ENCODE data around the gene PRKG1. TPM values are rescaled to one million over a fixed set of nuclear protein-coding genes. Genes with fewer than 3 reads are reported as not detected.

Gene PRKG1
- total RNA-seq, 4 donors from 2014 or later: 26.5 to 72.3 (median 58.1) TPM

DNA sequence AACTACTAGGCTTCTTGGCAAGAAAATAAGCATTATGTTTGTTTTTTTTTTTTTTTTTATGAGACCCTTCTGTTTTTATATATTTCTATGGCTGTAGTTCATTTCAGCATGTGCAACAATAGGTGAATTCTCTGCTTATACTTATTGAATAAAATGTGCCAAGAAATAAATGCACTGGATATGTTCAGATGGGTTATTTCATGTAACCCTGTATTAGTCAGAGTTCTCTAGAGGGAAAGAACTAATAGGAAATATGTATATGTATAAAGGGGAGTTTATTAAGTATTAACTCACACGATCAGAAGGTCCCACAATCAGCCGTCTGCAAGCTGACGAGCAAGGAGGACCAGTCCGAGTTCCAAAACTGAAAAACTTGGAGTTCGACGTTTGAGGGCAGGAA, 332.3 kb downstream of the PRKG1 start:
- Histone ChIP-seq H3K27me3 (no peaks in the 10 kb centered on the region), H3K4me1 (peaks cover 0 to 3% of the 10 kb centered on the region in 2 donors), H3K27ac (no peak overlapping the region), H3K4me3 (replicated peaks in 1 of 3) (no peak overlapping the region), H3K36me3 (no peaks in the 10 kb centered on the region), H3K9me3 (no peaks in the 10 kb centered on the region)
- 95 to 97% methylated on average over 6 of the region's 6 CpGs for WGBS, 2 donors
- no peak for DNase-seq
- intact Hi-C loops (cut with DNase I): no loop called here
- TF ChIP-seq POLR2A (IDR thresholded peaks at IDR 0.05): no peak
- TF ChIP-seq, protein P1, sequence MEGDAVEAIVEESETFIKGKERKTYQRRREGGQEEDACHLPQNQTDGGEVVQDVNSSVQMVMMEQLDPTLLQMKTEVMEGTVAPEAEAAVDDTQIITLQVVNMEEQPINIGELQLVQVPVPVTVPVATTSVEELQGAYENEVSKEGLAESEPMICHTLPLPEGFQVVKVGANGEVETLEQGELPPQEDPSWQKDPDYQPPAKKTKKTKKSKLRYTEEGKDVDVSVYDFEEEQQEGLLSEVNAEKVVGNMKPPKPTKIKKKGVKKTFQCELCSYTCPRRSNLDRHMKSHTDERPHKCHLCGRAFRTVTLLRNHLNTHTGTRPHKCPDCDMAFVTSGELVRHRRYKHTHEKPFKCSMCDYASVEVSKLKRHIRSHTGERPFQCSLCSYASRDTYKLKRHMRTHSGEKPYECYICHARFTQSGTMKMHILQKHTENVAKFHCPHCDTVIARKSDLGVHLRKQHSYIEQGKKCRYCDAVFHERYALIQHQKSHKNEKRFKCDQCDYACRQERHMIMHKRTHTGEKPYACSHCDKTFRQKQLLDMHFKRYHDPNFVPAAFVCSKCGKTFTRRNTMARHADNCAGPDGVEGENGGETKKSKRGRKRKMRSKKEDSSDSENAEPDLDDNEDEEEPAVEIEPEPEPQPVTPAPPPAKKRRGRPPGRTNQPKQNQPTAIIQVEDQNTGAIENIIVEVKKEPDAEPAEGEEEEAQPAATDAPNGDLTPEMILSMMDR (IDR thresholded peaks at IDR 0.05): no peak

GRCh38 chr10:51416494-51416893, 342.2 kb downstream of the PRKG1 start:
- WGBS, 2 donors: 86 to 89% methylated on average over 4 of the region's 4 CpGs
- Histone ChIP-seq H3K27me3 (no peaks in the 10 kb centered on the region), H3K27ac (no peak overlapping the region), H3K4me1 (no peaks in the 10 kb centered on the region), H3K9me3 (no peaks in the 10 kb centered on the region), H3K4me3 (replicated peaks in 1 of 3) (no peak overlapping the region), H3K36me3 (no peaks in the 10 kb centered on the region)
- TF ChIP-seq, protein P1 (IDR thresholded peaks at IDR 0.05): no peak
- TF ChIP-seq POLR2A (IDR thresholded peaks at IDR 0.05): no peak
- intact Hi-C loops (cut with DNase I): no loop called here
- DNase-seq: no peak

DNA sequence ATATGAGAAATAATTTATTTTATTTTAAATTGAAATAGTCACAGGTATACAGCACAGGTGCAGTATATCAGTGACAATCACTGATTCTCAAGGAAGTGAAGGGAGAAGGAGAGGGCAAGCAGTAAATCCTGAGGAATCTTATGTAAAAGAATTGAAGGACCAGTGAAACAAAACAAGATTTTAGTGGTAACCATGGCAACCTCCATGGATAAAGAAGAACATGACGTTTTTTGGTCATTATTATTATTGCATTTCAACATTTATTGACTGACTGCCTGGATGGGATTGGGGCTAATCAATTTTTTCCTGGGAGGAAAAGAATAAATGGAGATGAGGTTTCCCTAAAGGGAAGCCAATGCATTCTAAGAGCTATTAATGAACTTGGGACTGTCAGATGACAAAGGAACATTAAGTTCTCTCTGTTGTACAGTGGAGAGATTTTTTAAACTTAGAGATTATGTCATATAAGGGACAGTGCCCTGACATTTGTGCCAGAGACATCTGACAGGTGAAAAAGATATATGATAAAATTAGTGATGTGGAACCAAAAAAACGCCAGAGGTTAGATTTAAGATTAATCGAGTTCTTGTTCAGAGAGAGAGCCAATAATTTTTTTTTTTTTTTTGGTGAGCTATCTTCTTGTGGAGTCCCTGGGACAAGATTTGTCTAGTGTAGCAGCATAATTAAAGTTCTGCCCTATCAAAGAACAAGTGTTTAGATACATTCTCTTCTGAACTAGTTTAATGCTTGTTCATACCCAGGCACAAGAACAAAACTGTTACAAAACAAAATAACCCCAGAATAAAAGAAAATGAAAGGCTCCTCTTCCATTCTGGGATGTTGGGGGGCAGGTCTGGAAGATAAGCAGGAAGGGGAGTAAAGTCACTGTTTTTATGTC, 345.2 kb downstream of the PRKG1 start:
- WGBS, 2 donors: 80 to 81% methylated on average over 3 of the region's 3 CpGs
- intact Hi-C loops (cut with DNase I): loop anchor here (5.0 kb wide), 1 partner anchor 357 kb away; no protein-coding TSS in a partner anchor
- peaks cover 6 to 7% of the 10 kb centered on the region in 2 donors for H3K4me1 ChIP-seq
- H3K4me3 ChIP-seq (replicated peaks in 1 of 3): no peak overlapping the region
- H3K27ac ChIP-seq: no peak overlapping the region
- no peak for TF ChIP-seq POLR2A (IDR thresholded peaks at IDR 0.05)
- TF ChIP-seq, protein P1 (IDR thresholded peaks at IDR 0.05): no peak
- no peaks in the 10 kb centered on the region for H3K27me3 ChIP-seq
- no peaks in the 10 kb centered on the region for H3K9me3 ChIP-seq
- no peaks in the 10 kb centered on the region for H3K36me3 ChIP-seq
- DNase-seq: no peak

DNA sequence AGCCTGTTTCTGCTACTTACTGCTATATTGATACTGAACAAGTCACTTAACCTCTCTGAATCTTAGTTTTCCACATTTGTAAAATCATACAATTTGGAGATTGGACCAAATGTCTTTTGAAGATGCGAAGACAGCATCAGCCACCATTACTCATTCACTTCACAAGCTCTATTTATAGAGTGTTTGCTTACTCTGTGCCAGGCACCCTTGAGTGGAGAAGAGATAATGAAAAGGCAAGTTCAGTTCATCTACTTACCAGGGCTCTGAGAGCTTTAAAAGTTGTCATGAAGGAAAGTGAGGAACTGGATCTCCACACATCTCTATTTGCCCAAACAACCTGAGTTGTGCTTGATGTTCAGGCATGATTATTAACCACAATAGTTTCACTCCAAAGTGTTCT, 347.6 kb downstream of the PRKG1 start:
- Histone ChIP-seq H3K9me3 (no peaks in the 10 kb centered on the region), H3K4me1 (peaks cover 6 to 7% of the 10 kb centered on the region in 2 donors), H3K4me3 (replicated peaks in 1 of 3) (no peak overlapping the region), H3K36me3 (no peaks in the 10 kb centered on the region), H3K27ac (no peak overlapping the region), H3K27me3 (no peaks in the 10 kb centered on the region)
- no peak for TF ChIP-seq POLR2A (IDR thresholded peaks at IDR 0.05)
- TF ChIP-seq, protein P1 (IDR thresholded peaks at IDR 0.05): no peak
- DNase-seq: no peak
- intact Hi-C loops (cut with DNase I): loop anchor here (5.0 kb wide), 1 partner anchor 360 kb away; no protein-coding TSS in a partner anchor
- 92 to 97% methylated on average over 1 of the region's 1 CpG for WGBS, 2 donors
